ENCODE measurements around the gene ATF2.

- TF ChIP-seq, protein P1, sequence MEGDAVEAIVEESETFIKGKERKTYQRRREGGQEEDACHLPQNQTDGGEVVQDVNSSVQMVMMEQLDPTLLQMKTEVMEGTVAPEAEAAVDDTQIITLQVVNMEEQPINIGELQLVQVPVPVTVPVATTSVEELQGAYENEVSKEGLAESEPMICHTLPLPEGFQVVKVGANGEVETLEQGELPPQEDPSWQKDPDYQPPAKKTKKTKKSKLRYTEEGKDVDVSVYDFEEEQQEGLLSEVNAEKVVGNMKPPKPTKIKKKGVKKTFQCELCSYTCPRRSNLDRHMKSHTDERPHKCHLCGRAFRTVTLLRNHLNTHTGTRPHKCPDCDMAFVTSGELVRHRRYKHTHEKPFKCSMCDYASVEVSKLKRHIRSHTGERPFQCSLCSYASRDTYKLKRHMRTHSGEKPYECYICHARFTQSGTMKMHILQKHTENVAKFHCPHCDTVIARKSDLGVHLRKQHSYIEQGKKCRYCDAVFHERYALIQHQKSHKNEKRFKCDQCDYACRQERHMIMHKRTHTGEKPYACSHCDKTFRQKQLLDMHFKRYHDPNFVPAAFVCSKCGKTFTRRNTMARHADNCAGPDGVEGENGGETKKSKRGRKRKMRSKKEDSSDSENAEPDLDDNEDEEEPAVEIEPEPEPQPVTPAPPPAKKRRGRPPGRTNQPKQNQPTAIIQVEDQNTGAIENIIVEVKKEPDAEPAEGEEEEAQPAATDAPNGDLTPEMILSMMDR (IDR thresholded peaks at IDR 0.05; ENCODE audit: low read depth, low read length): no peak
- no peak for TF ChIP-seq EZH2phosphoT487 (IDR thresholded peaks at IDR 0.05; ENCODE audit: low read depth)
Measured at GRCh38 chr2:175143678-175144077, 24.3 kb downstream of the ATF2 start.

Measured in OCI-LY3 (cell line).